Hepatocyte (in vitro differentiated cells): ENCODE measurements around the gene RBM39. TPM values are rescaled to one million over a fixed set of nuclear protein-coding genes. Genes with fewer than 3 reads are reported as not detected.

Source experiments
- DNase-seq: peaks from one replicate; pipeline ENCODE4 v3.0.0-alpha.2; 2016; ENCODE audit warnings: low spot score
- H2AFZ ChIP-seq: fragments of 200-600 bp; sonication (generic); 2 replicates; pipeline ENCODE4 v1.6.0; 2016; ENCODE audit warnings: antibody characterized with exemption, mild to moderate bottlenecking
- H3K27ac ChIP-seq: fragments of 200-600 bp; sonication (generic); 2 replicates; pipeline ENCODE4 v1.5.1; 2016; ENCODE audit warnings: mild to moderate bottlenecking
- H3K27me3 ChIP-seq: fragments of 200-600 bp; sonication (generic); 2 replicates; pipeline ENCODE4 v1.6.1; 2016
- H3K36me3 ChIP-seq: fragments of 200-600 bp; sonication (generic); replicated peaks from 2 replicates; pipeline ENCODE4 v1.5.1; 2016; ENCODE audit warnings: low read depth; ENCODE audit not compliant: insufficient read depth
- H3K4me1 ChIP-seq: fragments of 200-600 bp; sonication (generic); 2 replicates; pipeline ENCODE4 v1.5.1; 2016; ENCODE audit warnings: mild to moderate bottlenecking, moderate library complexity; ENCODE audit not compliant: insufficient read depth
- H3K4me2 ChIP-seq: fragments of 200-600 bp; sonication (generic); 2 replicates; pipeline ENCODE4 v1.6.0; 2016
- H3K4me3 ChIP-seq: fragments of 200-600 bp; sonication (generic); 2 replicates; pipeline ENCODE4 v1.5.1; 2016; ENCODE audit warnings: mild to moderate bottlenecking
- H3K79me2 ChIP-seq: fragments of 200-600 bp; sonication (generic); 2 replicates; pipeline ENCODE4 v1.6.0; 2017; ENCODE audit warnings: mild to moderate bottlenecking
- H3K9me2 ChIP-seq: fragments of 200-600 bp; sonication (generic); replicated peaks from 2 replicates; pipeline ENCODE4 v1.6.0; 2017; ENCODE audit warnings: mild to moderate bottlenecking; ENCODE audit not compliant: insufficient read depth
- H3K9me3 ChIP-seq: fragments of 200-600 bp; sonication (generic); 2 replicates; pipeline ENCODE4 v1.5.1; 2016; ENCODE audit warnings: low read depth, mild to moderate bottlenecking
- H4K20me1 ChIP-seq: fragments of 200-600 bp; sonication (generic); 2 replicates; pipeline ENCODE4 v1.6.0; 2016; ENCODE audit warnings: mild to moderate bottlenecking; ENCODE audit not compliant: insufficient read depth, poor library complexity, severe bottlenecking
- CTCF ChIP-seq: fragments of 200-600 bp; sonication (generic); IDR thresholded peaks from 2 replicates; pipeline ENCODE4 v1.5.1; 2016; ENCODE audit warnings: antibody characterized with exemption, mild to moderate bottlenecking; ENCODE audit not compliant: poor library complexity
- EZH2 ChIP-seq: fragments of 200-600 bp; sonication (generic); IDR thresholded peaks from 2 replicates; pipeline ENCODE4 v1.6.1; 2016; ENCODE audit warnings: antibody characterized with exemption, mild to moderate bottlenecking, borderline replicate concordance
- EZH2phosphoT487 ChIP-seq: fragments of 200-600 bp; sonication (generic); IDR thresholded peaks from one replicate; pipeline ENCODE4 v1.6.1; 2018; ENCODE audit warnings: antibody characterized with exemption, mild to moderate bottlenecking, low read depth, moderate library complexity; ENCODE audit not compliant: unreplicated experiment, severe bottlenecking
- WGBS: methylation state at CpG from one replicate; pipeline ENCODE4 v1.1.6; 2016; ENCODE audit warnings: low lambda C conversion rate; ENCODE audit errors: missing lambda C conversion rate; 5-methylcytosine and 5-hydroxymethylcytosine counted together
- polyA plus RNA-seq: library from polyadenylated mRNA; unstranded; fragments of >200 nt; fragmentation: Nextera tagmentation; extraction: Ambion mirVana; gene quantifications from 2 replicates; pipeline ENCODE4 v1.2.1, GENCODE V29; 2016
- total RNA-seq: library from RNA; depleted of rRNA; stranded (reverse); fragments of >200 nt; gene quantifications from 2 replicates; pipeline ENCODE4 v1.2.3, GENCODE V29; 2014

RBM39 gene
- total and polyA plus RNA-seq, 2 experiments from 2014 or later: 200 to 423 TPM

GRCh38 chr20:35697696-35698297 is 44.3 kb downstream of the RBM39 start:
- H3K79me2 ChIP-seq: peaks cover 40% of the 10 kb centered on the region
- H3K4me2 ChIP-seq: peak overlapping the region; percentile 86
- peaks cover 9% of the 10 kb centered on the region for H4K20me1 ChIP-seq
- peaks cover 16% of the 10 kb centered on the region for H3K4me1 ChIP-seq
- no peaks in the 10 kb centered on the region for H3K27me3 ChIP-seq
- H2AFZ ChIP-seq: peak overlapping the region; percentile 89
- no peak for TF ChIP-seq EZH2
- TF ChIP-seq CTCF: no peak
- TF ChIP-seq EZH2phosphoT487: no peak
- no peaks in the 10 kb centered on the region for H3K9me2 ChIP-seq
- H3K4me3 ChIP-seq: peak overlapping the region; percentile 77
- H3K9me3 ChIP-seq: no peaks in the 10 kb centered on the region
- peaks cover 3% of the 10 kb centered on the region for H3K36me3 ChIP-seq
- peak overlapping the region; percentile 97 for H3K27ac ChIP-seq
- WGBS: 83% methylated on average over 9 of the region's 9 CpGs
- no peak for DNase-seq

GRCh38 chr20:35695978-35696377 is 46.1 kb downstream of the RBM39 start:
- Histone ChIP-seq H4K20me1 (no peaks in the 10 kb centered on the region), H3K4me1 (peaks cover 16% of the 10 kb centered on the region), H3K4me2 (no peak overlapping the region), H3K4me3 (no peak overlapping the region), H2AFZ (no peak overlapping the region), H3K27ac (no peak overlapping the region), H3K9me3 (no peaks in the 10 kb centered on the region), H3K9me2 (no peaks in the 10 kb centered on the region), H3K27me3 (no peaks in the 10 kb centered on the region), H3K36me3 (peaks cover 1% of the 10 kb centered on the region), H3K79me2 (peaks cover 26% of the 10 kb centered on the region)
- WGBS: 84% methylated on average over 4 of the region's 4 CpGs
- DNase-seq: no peak
- no peak for TF ChIP-seq EZH2
- no peak for TF ChIP-seq CTCF
- TF ChIP-seq EZH2phosphoT487: no peak

GRCh38 chr20:35695245-35695749 is 46.8 kb downstream of the RBM39 start:
- H3K27ac ChIP-seq: no peak overlapping the region
- no peak for DNase-seq
- no peaks in the 10 kb centered on the region for H3K36me3 ChIP-seq
- H3K9me3 ChIP-seq: no peaks in the 10 kb centered on the region
- 78% methylated on average over 2 of the region's 2 CpGs for WGBS
- H2AFZ ChIP-seq: no peak overlapping the region
- TF ChIP-seq EZH2phosphoT487: no peak
- TF ChIP-seq CTCF: no peak
- TF ChIP-seq EZH2: no peak
- H3K4me2 ChIP-seq: no peak overlapping the region
- H3K4me1 ChIP-seq: peaks cover 11% of the 10 kb centered on the region
- H3K79me2 ChIP-seq: peaks cover 19% of the 10 kb centered on the region
- no peaks in the 10 kb centered on the region for H4K20me1 ChIP-seq
- H3K4me3 ChIP-seq: no peak overlapping the region
- H3K27me3 ChIP-seq: no peaks in the 10 kb centered on the region
- no peaks in the 10 kb centered on the region for H3K9me2 ChIP-seq
